H9 (cell line): ENCODE measurements around the gene PRPF4. TPM values are rescaled to one million over a fixed set of nuclear protein-coding genes. Genes with fewer than 3 reads are reported as not detected.
A peak's percentile ranks its signal among the peaks of the same experiment; 100 is the strongest.

Experiments used
- DNase-seq: peaks from one replicate; pipeline ENCODE4 v3.0.0-alpha.2; 2017
- H2AFZ ChIP-seq: one replicate; pipeline ENCODE4 v1.6.1; 2013; ENCODE audit warnings: mild to moderate bottlenecking, low read length, control low read depth, moderate library complexity
- H2AK5ac ChIP-seq: 2 replicates; pipeline ENCODE4 v1.6.1; 2013; ENCODE audit warnings: low read length, control low read depth, mixed read lengths; ENCODE audit not compliant: insufficient read length
- H2BK120ac ChIP-seq: one replicate; pipeline ENCODE4 v1.6.1; 2013; ENCODE audit warnings: low read depth, mild to moderate bottlenecking, low read length, control low read depth, inconsistent platforms; ENCODE audit not compliant: poor library complexity, severe bottlenecking
- H2BK12ac ChIP-seq: 2 replicates; pipeline ENCODE4 v1.6.1; 2013; ENCODE audit warnings: low read length, control low read depth, mixed read lengths, low read depth; ENCODE audit not compliant: insufficient read length
- H2BK15ac ChIP-seq: 2 replicates; pipeline ENCODE4 v1.6.1; 2013; ENCODE audit warnings: low read depth, low read length, control low read depth
- H2BK20ac ChIP-seq: one replicate; pipeline ENCODE4 v1.6.1; 2013; ENCODE audit warnings: low read depth, mild to moderate bottlenecking, low read length, control low read depth, inconsistent platforms; ENCODE audit not compliant: poor library complexity, severe bottlenecking
- H2BK5ac ChIP-seq: 2 replicates; pipeline ENCODE4 v1.6.1; 2013; ENCODE audit warnings: low read length, control low read depth, mixed read lengths; ENCODE audit not compliant: insufficient read length
- H3K14ac ChIP-seq: 2 replicates; pipeline ENCODE4 v1.6.1; 2013; ENCODE audit warnings: low read length, control low read depth; ENCODE audit not compliant: insufficient read depth
- H3K18ac ChIP-seq: 2 replicates; pipeline ENCODE4 v1.6.1; 2013; ENCODE audit warnings: low read depth, mild to moderate bottlenecking, mixed read lengths, low read length, control low read depth; ENCODE audit not compliant: insufficient read length
- H3K23ac ChIP-seq: 2 replicates; pipeline ENCODE4 v1.6.1; 2013; ENCODE audit warnings: low read length, control low read depth, mixed read lengths, low read depth; ENCODE audit not compliant: insufficient read length
- H3K23me2 ChIP-seq: 2 replicates; pipeline ENCODE4 v1.6.1; 2013; ENCODE audit warnings: low read depth, mild to moderate bottlenecking, mixed read lengths, low read length, control low read depth; ENCODE audit not compliant: insufficient read length, poor library complexity, severe bottlenecking
- H3K27ac ChIP-seq: 2 replicates; pipeline ENCODE4 v1.5.1; 2013; ENCODE audit warnings: low read length, control low read depth, mixed read lengths, low read depth; ENCODE audit not compliant: insufficient read length
- H3K27me3 ChIP-seq: 2 replicates; pipeline ENCODE4 v1.6.1; 2013; ENCODE audit warnings: low read length, control low read depth, inconsistent platforms; ENCODE audit not compliant: insufficient read depth
- H3K4ac ChIP-seq: 2 replicates; pipeline ENCODE4 v1.6.1; 2013; ENCODE audit warnings: low read depth, mild to moderate bottlenecking, control low read depth, inconsistent platforms, low read length, moderate library complexity
- H3K4me1 ChIP-seq: 2 replicates; pipeline ENCODE4 v1.6.1; 2013; ENCODE audit warnings: low read length, control low read depth, inconsistent platforms; ENCODE audit not compliant: insufficient read depth
- H3K4me2 ChIP-seq: 2 replicates; pipeline ENCODE4 v1.6.1; 2013; ENCODE audit warnings: low read length, control low read depth, mixed read lengths; ENCODE audit not compliant: insufficient read length, insufficient read depth
- H3K56ac ChIP-seq: 2 replicates; pipeline ENCODE4 v1.6.1; 2013; ENCODE audit warnings: low read depth, mild to moderate bottlenecking, mixed read lengths, low read length, control low read depth; ENCODE audit not compliant: insufficient read length
- H3K79me1 ChIP-seq: 2 replicates; pipeline ENCODE4 v1.6.1; 2013; ENCODE audit warnings: low read depth, mild to moderate bottlenecking, moderate library complexity, low read length, control low read depth, inconsistent platforms; ENCODE audit not compliant: insufficient read depth, poor library complexity, severe bottlenecking
- H3K79me2 ChIP-seq: 2 replicates; pipeline ENCODE4 v1.6.1; 2013; ENCODE audit warnings: low read length, control low read depth, inconsistent platforms; ENCODE audit not compliant: insufficient read depth
- H3K9ac ChIP-seq: 2 replicates; pipeline ENCODE4 v1.6.1; 2013; ENCODE audit warnings: low read length, control low read depth, mixed read lengths; ENCODE audit not compliant: insufficient read length; ENCODE audit errors: extremely low read depth
- H3K9me3 ChIP-seq: one replicate; pipeline ENCODE4 v1.6.1; 2013; ENCODE audit warnings: low read depth, low read length, inconsistent platforms; ENCODE audit not compliant: control insufficient read depth
- H3T11ph ChIP-seq: one replicate; pipeline ENCODE4 v1.6.1; 2013; ENCODE audit warnings: mild to moderate bottlenecking, low read length, control low read depth, inconsistent platforms
- H4K20me1 ChIP-seq: one replicate; pipeline ENCODE4 v1.6.1; 2013; ENCODE audit not compliant: control insufficient read depth, insufficient read length, insufficient read depth
- H4K5ac ChIP-seq: 2 replicates; pipeline ENCODE4 v1.6.1; 2013; ENCODE audit warnings: low read depth, mild to moderate bottlenecking, mixed read lengths, low read length, control low read depth; ENCODE audit not compliant: insufficient read length
- H4K8ac ChIP-seq: replicated peaks from 2 replicates; pipeline ENCODE4 v1.6.1; 2013; ENCODE audit warnings: low read length, control low read depth, mixed read lengths, low read depth; ENCODE audit not compliant: insufficient read length
- H4K91ac ChIP-seq: 2 replicates; pipeline ENCODE4 v1.6.1; 2013; ENCODE audit warnings: low read depth, mild to moderate bottlenecking, moderate library complexity, mixed read lengths, low read length, control low read depth; ENCODE audit not compliant: insufficient read length
- H3K27ac Mint-ChIP-seq, 3 experiments: 2 replicates in 2 of 3; 3 replicates in 1 of 3; pipeline ENCODE4 v1.8.0; 2020 to 2021; ENCODE audit warnings: mixed read lengths in 3 of 3, mild to moderate bottlenecking in 1 of 3, moderate library complexity in 1 of 3
- H3K27me3 Mint-ChIP-seq: 2 replicates; pipeline ENCODE4 v1.8.0; 2021; ENCODE audit warnings: low read depth, mild to moderate bottlenecking, moderate library complexity, mixed read lengths
- H3K36me3 Mint-ChIP-seq, 3 experiments: 2 replicates in 2 of 3; 3 replicates in 1 of 3; pipeline ENCODE4 v1.8.0; 2020 to 2021; ENCODE audit warnings: low read depth in 3 of 3, mixed read lengths in 3 of 3; ENCODE audit not compliant: insufficient read depth in 1 of 3
- H3K4me1 Mint-ChIP-seq, 2 experiments: 2 replicates each; pipeline ENCODE4 v1.8.0; 2020; ENCODE audit warnings: mixed read lengths in 2 of 2
- H3K4me3 Mint-ChIP-seq, 2 experiments: 2 replicates in 1 of 2; 3 replicates in 1 of 2; pipeline ENCODE4 v1.8.0; 2020 to 2021; ENCODE audit warnings: mild to moderate bottlenecking in 2 of 2, mixed read lengths in 2 of 2, moderate library complexity in 1 of 2
- H3K9me3 Mint-ChIP-seq, 2 experiments: 2 replicates in 1 of 2; 3 replicates in 1 of 2; pipeline ENCODE4 v1.8.0; 2020; ENCODE audit warnings: mild to moderate bottlenecking in 2 of 2, mixed read lengths in 2 of 2, moderate library complexity in 1 of 2
- CTCF ChIP-seq: fragments of 200-600 bp; sonication (generic); conservative IDR thresholded peaks from 3 replicates; pipeline ENCODE4 v1.8.0; 2021; ENCODE audit warnings: antibody characterized with exemption, mild to moderate bottlenecking
- WGBS: extraction: QIAGEN DNeasy Blood & Tissue Kit; methylation state at CpG from one replicate; pipeline ENCODE4 v1.1.7; 2013; ENCODE audit warnings: missing lambda C conversion rate, low lambda C conversion rate, mixed read lengths; ENCODE audit not compliant: insufficient read length; ENCODE audit errors: extremely low coverage; 5-methylcytosine and 5-hydroxymethylcytosine counted together
- total RNA-seq: library from RNA; stranded (reverse); gene quantifications from 2 replicates; pipeline ENCODE4 v1.2.1, GENCODE V29; 2021

PRPF4 gene
- total RNA-seq, 1 experiment from 2014 or later, result 49.8 TPM

DNA sequence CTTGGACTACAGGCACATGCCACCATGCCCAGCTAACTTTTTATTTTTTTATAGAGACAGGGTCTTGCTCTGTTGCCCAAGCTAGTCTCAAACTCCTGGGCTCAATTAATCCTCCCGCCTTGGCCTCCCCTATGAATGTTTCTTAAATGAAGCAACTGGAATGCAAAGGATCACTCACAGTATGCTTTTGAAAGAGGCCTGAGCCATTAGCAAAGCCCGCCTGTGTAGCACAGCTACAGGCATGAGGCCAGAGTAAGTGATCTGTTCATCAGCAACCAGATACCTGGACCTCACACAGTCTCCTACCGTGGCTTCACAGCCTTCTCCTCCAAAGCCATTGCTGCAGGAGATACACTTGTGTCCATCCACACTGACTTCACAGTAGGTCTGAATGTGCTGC lies 44.6 kb downstream of the PRPF4 start:
- Mint-ChIP-seq H3K4me1 (no peaks in the 10 kb centered on the region; a peak in 1 of 4 replicates), H3K36me3 (no peaks in the 10 kb centered on the region), H3K4me3 (no peak overlapping the region), H3K27me3 (peaks cover 10% of the 10 kb centered on the region), H3K9me3 (no peaks in the 10 kb centered on the region), H3K27ac (peak overlapping the region in 1 of 3 experiments; percentile 75; a peak in 1 of 7 replicates)
- H3K18ac ChIP-seq, result no peak overlapping the region
- H3K79me2 ChIP-seq, result no peaks in the 10 kb centered on the region
- H2AK5ac ChIP-seq, result no peak overlapping the region
- no peak overlapping the region for H2AFZ ChIP-seq
- H3K9me3 ChIP-seq, result no peaks in the 10 kb centered on the region
- no peak overlapping the region for H2BK5ac ChIP-seq
- no peak overlapping the region for H4K91ac ChIP-seq
- H3K23ac ChIP-seq, result no peak overlapping the region
- TF ChIP-seq CTCF, result no peak
- H3K27me3 ChIP-seq, result no peaks in the 10 kb centered on the region; the same call in 1 of the 2 replicates
- no peak overlapping the region for H3K27ac ChIP-seq
- DNase-seq, result no peak
- H3K14ac ChIP-seq, result no peak overlapping the region
- no peaks in the 10 kb centered on the region for H3K23me2 ChIP-seq
- H2BK20ac ChIP-seq, result no peak overlapping the region
- H3K9ac ChIP-seq, result no peak overlapping the region
- no peaks in the 10 kb centered on the region for H4K20me1 ChIP-seq
- WGBS, result no CpG with 5 or more reads among the region's 3 CpGs
- H3K4ac ChIP-seq, result no peak overlapping the region
- no peak overlapping the region for H3K4me2 ChIP-seq
- no peak overlapping the region for H2BK15ac ChIP-seq
- no peak overlapping the region for H3T11ph ChIP-seq
- no peak overlapping the region for H2BK12ac ChIP-seq
- H3K56ac ChIP-seq, result no peak overlapping the region
- no peaks in the 10 kb centered on the region for H3K79me1 ChIP-seq
- H3K4me1 ChIP-seq, result no peaks in the 10 kb centered on the region
- H4K8ac ChIP-seq, result no peak overlapping the region
- no peak overlapping the region for H2BK120ac ChIP-seq
- H4K5ac ChIP-seq, result no peak overlapping the region
